K562 (cell line): ENCODE data around the gene LRMDA. TPM values are rescaled to one million over a fixed set of nuclear protein-coding genes. Genes with fewer than 3 reads are reported as not detected.

Source experiments
- ATAC-seq: fragments of 200-7000 bp; cut with Tn5 transposase; 3 replicates; pipeline ENCODE4 v1.9.1; 2020; ENCODE audit warnings: moderate library complexity
- BruUV-seq: library from RNA; stranded (reverse); fragments of 400-500 nt; replicated peaks from 2 replicates; lab custom pipeline; 2021; lab: Mats Ljungman, UMichigan
- CTCF ChIA-PET: fragments of 300-600 bp; formaldehyde crosslinking; extraction: SDS; loops from one replicate; lab custom pipeline; 2021; ENCODE audit warnings: low intra/inter-chr PET ratio; lab: Yijun Ruan, JAX
- POLR2A ChIA-PET: fragments of 300-600, 350-650 bp; sonication (Branson Sonifier 250); formaldehyde crosslinking; extraction: SDS; loops from one replicate; lab custom pipeline; 2021; ENCODE audit warnings: antibody characterized with exemption, inconsistent platforms; lab: Yijun Ruan, JAX
- DNase-seq, 4 experiments: peaks; one replicate each; pipeline versions ENCODE4 v3.0.0 to v3.0.0-alpha.2; 2011 to 2018; ENCODE audit warnings: low spot score in 3 of 4, mixed read lengths in 3 of 4; ENCODE audit errors: extremely low read depth in 1 of 4
- FAIRE-seq: peaks from 2 replicates; lab custom pipeline; 2011; peaks lifted over from hg19 to GRCh38; lab: Jason Lieb, UNC
- H2AFZ ChIP-seq: 2 replicates; pipeline ENCODE4 v1.6.0; 2011; ENCODE audit warnings: low read depth, low read length, control low read depth, inconsistent platforms
- H3K27ac ChIP-seq: fragments of 200-600 bp; 3 replicates; pipeline ENCODE4 v1.8.0; 2011; ENCODE audit warnings: low read depth, mild to moderate bottlenecking, control low read depth, inconsistent platforms, low read length, moderate library complexity, mixed read lengths; ENCODE audit errors: extremely low read depth
- H3K27me3 ChIP-seq, 2 experiments: fragments of 300-600 bp in 1 of 2; 2 replicates in 1 of 2; 3 replicates in 1 of 2; pipeline versions ENCODE4 v1.6.0 to v1.8.0; 2011; ENCODE audit warnings: inconsistent platforms in 2 of 2, low read length in 2 of 2, mild to moderate bottlenecking in 1 of 2, mixed read lengths in 1 of 2, moderate library complexity in 1 of 2; ENCODE audit not compliant: control insufficient read depth in 2 of 2, insufficient read depth in 2 of 2
- H3K36me3 ChIP-seq: fragments of 300-600 bp; 3 replicates; pipeline ENCODE4 v1.8.0; 2011; ENCODE audit warnings: mild to moderate bottlenecking, low read length, inconsistent platforms; ENCODE audit not compliant: control insufficient read depth, insufficient read depth
- H3K4me1 ChIP-seq, 2 experiments: fragments of 200-600 bp in 1 of 2; replicated peaks in 1 of 2; 2 replicates in 1 of 2; 3 replicates in 1 of 2; pipeline versions ENCODE4 v1.5.1 to v1.8.0; 2011; ENCODE audit warnings: inconsistent platforms in 2 of 2, low read length in 2 of 2, mild to moderate bottlenecking in 1 of 2, mixed read lengths in 1 of 2, moderate library complexity in 1 of 2; ENCODE audit not compliant: control insufficient read depth in 2 of 2, insufficient read depth in 2 of 2
- H3K4me2 ChIP-seq: 2 replicates; pipeline ENCODE4 v1.6.1; 2011; ENCODE audit warnings: low read length, control low read depth, inconsistent platforms, mixed read lengths; ENCODE audit not compliant: insufficient read depth
- H3K4me3 ChIP-seq: fragments of 200-600 bp; sonication (generic), shearing (Covaris generic); 2 replicates; pipeline ENCODE4 v1.5.1; 2016; ENCODE audit warnings: control low read depth, inconsistent platforms
- H3K79me2 ChIP-seq: fragments of 200-600 bp; 3 replicates; pipeline ENCODE4 v1.8.0; 2011; ENCODE audit warnings: low read length, inconsistent platforms; ENCODE audit not compliant: control insufficient read depth, insufficient read depth
- H3K9ac ChIP-seq, 2 experiments: 2 replicates each; pipeline versions ENCODE4 v1.6.0 to v1.6.1; 2011; ENCODE audit warnings: low read depth in 2 of 2, low read length in 2 of 2, control low read depth in 1 of 2, inconsistent platforms in 1 of 2, mild to moderate bottlenecking in 1 of 2, mixed read lengths in 1 of 2; ENCODE audit not compliant: insufficient read depth in 1 of 2
- H3K9me1 ChIP-seq: one replicate; pipeline ENCODE4 v1.6.0; 2011; ENCODE audit warnings: inconsistent platforms, mild to moderate bottlenecking, low read length, moderate library complexity; ENCODE audit not compliant: control insufficient read depth, insufficient read depth
- H3K9me3 ChIP-seq: replicated peaks from 2 replicates; pipeline ENCODE4 v1.5.1; 2011; ENCODE audit warnings: low read depth, low read length, inconsistent platforms; ENCODE audit not compliant: control insufficient read depth, insufficient read depth
- H4K20me1 ChIP-seq: replicated peaks from 2 replicates; pipeline ENCODE4 v1.6.1; 2011; ENCODE audit warnings: low read length, inconsistent platforms, mixed read lengths; ENCODE audit not compliant: control insufficient read depth, insufficient read depth
- FOSL1 ChIP-seq: fragments of 200-800 bp; sonication (Bioruptor generic); conservative IDR thresholded peaks from 2 replicates; pipeline ENCODE4 v1.6.1; 2016; ENCODE audit warnings: missing genetic modification characterization, missing compliant biosample characterization
- LCOR ChIP-seq: sonication (generic); formaldehyde crosslinking; IDR thresholded peaks from 2 replicates; pipeline ENCODE4 v1.8.0; 2022; ENCODE audit warnings: mild to moderate bottlenecking, missing genetic modification reagents
- NR2C1 ChIP-seq, 2 experiments: fragments of 450-650 bp; IDR thresholded peaks; 2 replicates each; pipeline ENCODE4 v1.6.1; 2017; ENCODE audit warnings: mild to moderate bottlenecking in 2 of 2, antibody characterized with exemption in 1 of 2, inconsistent platforms in 1 of 2, missing compliant biosample characterization in 1 of 2, missing genetic modification characterization in 1 of 2
- ZNF174 ChIP-seq: fragments of 250-450 bp; sonication (Bioruptor Pico); IDR thresholded peaks from 2 replicates; pipeline ENCODE4 v1.4.0; 2020; ENCODE audit warnings: mild to moderate bottlenecking
- WGBS: fragments of 100-300 bp; shearing (Covaris generic); methylation state at CpG from one replicate; pipeline ENCODE4 v1.1.6; 2016; ENCODE audit warnings: low coverage, mixed read lengths; ENCODE audit not compliant: insufficient coverage; ENCODE audit errors: missing lambda C conversion rate; 5-methylcytosine and 5-hydroxymethylcytosine counted together
- in situ Hi-C: fragments of 300-500 bp; cut with MboI; formaldehyde crosslinking; loops from 4 replicates; pipeline ENCODE4 v1.15.0; 2018; ENCODE audit warnings: inconsistent platforms, mixed read lengths
- intact Hi-C: fragments of 100-400 bp; cut with micrococcal nuclease; formaldehyde crosslinking; loops from 2 replicates; pipeline ENCODE4 v1.14.2; 2022
- polyA plus RNA-seq, 8 experiments: library from polyadenylated mRNA; depleted of rRNA in 4 of 8; stranded (reverse) in 5 of 8; unstranded in 3 of 8; fragments of >200 nt; fragmentation: Nextera tagmentation in 2 of 8; fragmentation: Illumina TruSeq in 1 of 8; extraction: Ambion mirVana in 2 of 8; extraction: Trizol in 1 of 8; gene quantifications; 2 replicates each; pipeline versions ENCODE4 v1.2.1 to v1.2.3, GENCODE V29; 2011 to 2014; ENCODE audit warnings: inconsistent platforms in 1 of 8, missing spikeins in 1 of 8
- total RNA-seq, 7 experiments: library from RNA; depleted of rRNA in 6 of 7; stranded (reverse); fragments of >200 nt in 6 of 7; fragmentation: Illumina TruSeq in 2 of 7; extraction: Trizol in 2 of 7; gene quantifications; 2 replicates each; pipeline versions ENCODE4 v1.2.1 to v1.2.3, GENCODE V29; 2011 to 2021; ENCODE audit warnings: low replicate concordance in 1 of 7
- TF ChIP-seq, protein P1 (sequence below), 2 experiments: fragments of 450-650 bp in 1 of 2; IDR thresholded peaks; 2 replicates each; pipeline ENCODE4 v1.6.1; 2011 to 2017; ENCODE audit warnings: low read depth in 2 of 2, antibody characterized with exemption in 1 of 2, borderline replicate concordance in 1 of 2, low read length in 1 of 2, mild to moderate bottlenecking in 1 of 2, mixed read lengths in 1 of 2; ENCODE audit not compliant: control insufficient read depth in 1 of 2

Gene LRMDA
- total and polyA plus RNA-seq, 9 of the 15 experiments (the other 6 are each of a cell fraction or from before 2014, with no cell fraction given), result 0.25 TPM; not detected in 8

DNA sequence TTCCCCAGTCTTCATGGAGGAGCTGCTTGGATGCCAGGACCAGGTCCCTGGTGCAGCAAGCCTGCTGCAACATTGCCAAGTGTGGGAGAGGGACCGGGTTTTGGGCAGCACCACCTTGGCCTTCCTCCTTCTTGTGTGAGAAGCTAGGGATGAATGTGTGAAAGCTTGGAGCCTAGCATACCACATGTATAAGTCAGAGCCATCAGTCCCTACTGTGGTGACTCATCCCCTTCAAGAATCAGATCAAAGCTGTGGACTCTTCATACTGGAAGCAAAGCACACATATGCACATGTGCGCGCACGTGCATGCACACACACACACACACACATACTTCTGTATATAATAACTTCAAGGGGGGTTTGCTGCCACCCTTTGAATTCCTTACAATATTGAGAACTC, 527.8 kb downstream of the LRMDA start:
- no peak for DNase-seq
- Histone ChIP-seq H4K20me1 (no peaks in the 10 kb centered on the region), H3K27ac (no peak overlapping the region)

More for the DNA sequence above, 527.8 kb downstream of the LRMDA start:
- TF ChIP-seq LCOR (no peak), NR2C1 (IDR thresholded peaks at IDR 0.05) (no peak), NR2C1 (tag; IDR thresholded peaks at IDR 0.05) (no peak), ZNF174 (CRISPR knock-in tag) (no peak), FOSL1 (tag) (0 out of 2 replicates have a peak, but pooled peaks have one; percentile 22)
- TF ChIP-seq, protein P1, sequence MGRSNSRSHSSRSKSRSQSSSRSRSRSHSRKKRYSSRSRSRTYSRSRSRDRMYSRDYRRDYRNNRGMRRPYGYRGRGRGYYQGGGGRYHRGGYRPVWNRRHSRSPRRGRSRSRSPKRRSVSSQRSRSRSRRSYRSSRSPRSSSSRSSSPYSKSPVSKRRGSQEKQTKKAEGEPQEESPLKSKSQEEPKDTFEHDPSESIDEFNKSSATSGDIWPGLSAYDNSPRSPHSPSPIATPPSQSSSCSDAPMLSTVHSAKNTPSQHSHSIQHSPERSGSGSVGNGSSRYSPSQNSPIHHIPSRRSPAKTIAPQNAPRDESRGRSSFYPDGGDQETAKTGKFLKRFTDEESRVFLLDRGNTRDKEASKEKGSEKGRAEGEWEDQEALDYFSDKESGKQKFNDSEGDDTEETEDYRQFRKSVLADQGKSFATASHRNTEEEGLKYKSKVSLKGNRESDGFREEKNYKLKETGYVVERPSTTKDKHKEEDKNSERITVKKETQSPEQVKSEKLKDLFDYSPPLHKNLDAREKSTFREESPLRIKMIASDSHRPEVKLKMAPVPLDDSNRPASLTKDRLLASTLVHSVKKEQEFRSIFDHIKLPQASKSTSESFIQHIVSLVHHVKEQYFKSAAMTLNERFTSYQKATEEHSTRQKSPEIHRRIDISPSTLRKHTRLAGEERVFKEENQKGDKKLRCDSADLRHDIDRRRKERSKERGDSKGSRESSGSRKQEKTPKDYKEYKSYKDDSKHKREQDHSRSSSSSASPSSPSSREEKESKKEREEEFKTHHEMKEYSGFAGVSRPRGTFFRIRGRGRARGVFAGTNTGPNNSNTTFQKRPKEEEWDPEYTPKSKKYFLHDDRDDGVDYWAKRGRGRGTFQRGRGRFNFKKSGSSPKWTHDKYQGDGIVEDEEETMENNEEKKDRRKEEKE (IDR thresholded peaks at IDR 0.05; ENCODE audit: borderline replicate concordance in 1 of 2, control insufficient read depth in 1 of 2, low read depth in 2 of 2, low read length in 1 of 2), result no peak
- FAIRE-seq, result no peak
- ChIA-PET POLR2A (interaction anchor here (0.6 to 0.7 kb wide), 3 partner anchors 50 to 1189 kb away, joined by 3 read pairs; no protein-coding TSS in a partner anchor), CTCF (no interaction called here)
- no peak overlapping the region for H3K4me2 ChIP-seq
- H3K36me3 ChIP-seq, result no peaks in the 10 kb centered on the region
- no peaks in the 10 kb centered on the region; a peak in 1 of 5 replicates for H3K4me1 ChIP-seq
- no TSS peak for BruUV-seq
- no peak overlapping the region for H2AFZ ChIP-seq
- H3K79me2 ChIP-seq, result no peaks in the 10 kb centered on the region
- in situ Hi-C loops, result no loop called here
- intact Hi-C loops, result no loop called here
- H3K9me1 ChIP-seq, result no peaks in the 10 kb centered on the region
- H3K9ac ChIP-seq, result no peak overlapping the region
- H3K27me3 ChIP-seq, result no peaks in the 10 kb centered on the region
- 0% methylated on average over 4 of the region's 4 CpGs for WGBS
- no peak for ATAC-seq
- H3K9me3 ChIP-seq, result no peaks in the 10 kb centered on the region
- H3K4me3 ChIP-seq, result no peak overlapping the region
